GM10847 (cell line): ENCODE measurements around the gene UPK1A.

ENCODE experiments used
- POLR2A ChIP-seq: IDR thresholded peaks from 2 replicates; pipeline ENCODE4 v1.6.1; 2011; ENCODE audit not compliant: insufficient read length; ENCODE audit errors: extremely low read depth

UPK1A gene

DNA sequence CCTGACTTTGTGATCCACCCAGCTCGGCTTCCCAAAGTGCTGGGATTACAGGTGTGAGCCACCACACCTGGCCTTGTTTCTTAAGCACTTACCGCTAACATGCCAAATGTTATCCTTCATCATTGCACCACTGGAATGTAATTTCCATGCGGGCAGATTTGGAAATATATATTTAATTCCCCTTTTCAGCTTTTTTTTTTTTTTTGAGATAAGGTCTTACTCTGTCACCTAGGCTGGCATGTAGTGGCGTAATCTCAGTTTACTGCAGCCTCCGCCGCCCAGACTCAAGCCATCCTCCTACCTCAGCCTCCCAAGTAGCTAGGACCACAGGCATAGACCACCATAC is 4.3 kb upstream of the UPK1A start:
- no peak for TF ChIP-seq POLR2A

DNA sequence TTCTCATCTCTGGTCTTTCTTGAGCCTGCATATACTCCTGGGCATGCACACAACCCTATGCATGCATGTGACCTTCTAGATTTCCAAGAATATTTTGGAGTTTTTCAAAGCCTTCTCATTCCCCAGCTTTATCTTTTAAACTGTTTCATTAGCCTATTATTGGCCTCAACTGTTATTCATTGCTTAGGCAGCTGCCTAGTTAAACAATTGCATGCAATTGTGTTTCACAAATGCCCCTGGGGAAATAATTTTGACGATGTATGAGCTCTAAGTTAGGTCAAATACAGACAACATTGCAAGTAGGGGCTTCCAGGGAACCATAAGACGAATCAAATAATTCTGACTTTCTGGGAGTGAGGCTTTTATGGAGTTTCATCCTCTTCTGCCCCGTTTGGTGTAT is 2.3 kb upstream of the UPK1A start:
- TF ChIP-seq POLR2A: no peak

DNA sequence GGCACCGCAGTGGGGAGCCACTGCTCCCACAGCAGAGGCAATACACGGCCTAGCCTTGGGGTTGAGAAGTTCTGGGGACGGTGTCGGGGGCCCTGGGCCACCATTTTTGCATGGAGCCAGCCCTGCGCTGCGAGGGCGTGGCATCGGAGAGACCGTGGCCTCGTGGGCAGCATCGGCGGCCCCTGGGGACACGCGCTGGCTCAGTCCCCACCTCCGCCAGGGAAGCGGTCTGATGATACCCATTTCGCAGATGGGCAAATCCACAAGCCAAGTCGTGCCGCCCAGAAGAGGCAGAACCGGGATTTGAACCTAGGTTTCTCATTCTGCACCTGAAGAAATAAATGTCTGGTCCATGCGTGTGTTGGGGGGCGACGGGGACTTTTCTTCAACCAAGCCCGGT is 1.2 kb upstream of the UPK1A start:
- TF ChIP-seq POLR2A: no peak

DNA sequence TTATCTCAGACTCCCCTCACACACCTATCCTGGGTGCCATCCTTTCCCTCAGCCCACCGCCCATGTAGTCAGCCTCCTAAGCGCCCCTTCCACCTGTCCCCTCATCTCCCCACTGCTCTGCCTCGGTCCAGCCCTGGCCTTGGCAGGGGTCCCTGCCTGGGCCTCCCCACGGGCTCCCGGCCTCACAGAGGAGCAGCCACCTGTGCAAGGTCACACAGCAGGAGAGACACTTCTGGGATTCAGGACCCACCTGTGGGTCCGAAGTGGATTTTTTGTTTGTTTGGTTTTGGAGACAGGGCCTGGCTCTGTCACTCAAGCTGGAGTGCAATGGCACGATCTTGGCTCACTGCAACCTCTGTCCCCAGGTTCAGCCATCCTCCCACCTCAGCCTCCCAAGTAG is 713 bp upstream of the UPK1A start:
- no peak for TF ChIP-seq POLR2A

DNA sequence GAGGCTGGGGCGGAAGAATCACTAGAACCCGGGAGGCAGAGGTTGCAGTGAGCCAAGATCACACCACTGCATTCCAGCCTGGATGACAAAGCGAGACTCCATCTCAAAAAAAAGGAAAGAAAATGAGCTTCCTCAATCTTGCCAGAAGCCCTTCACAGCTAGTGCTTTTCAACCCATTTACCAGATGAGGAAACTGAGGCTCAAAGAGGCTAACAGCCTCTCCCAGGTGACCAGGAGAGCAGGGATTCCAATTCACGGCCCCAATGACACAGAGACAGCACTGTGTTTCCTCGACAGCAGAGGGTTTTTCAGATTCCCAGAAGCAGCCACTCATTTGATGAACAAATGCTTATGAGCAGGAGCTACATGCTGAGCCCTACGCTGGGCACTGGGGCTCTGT is 3.2 kb downstream of the UPK1A start:
- TF ChIP-seq POLR2A: no peak

DNA sequence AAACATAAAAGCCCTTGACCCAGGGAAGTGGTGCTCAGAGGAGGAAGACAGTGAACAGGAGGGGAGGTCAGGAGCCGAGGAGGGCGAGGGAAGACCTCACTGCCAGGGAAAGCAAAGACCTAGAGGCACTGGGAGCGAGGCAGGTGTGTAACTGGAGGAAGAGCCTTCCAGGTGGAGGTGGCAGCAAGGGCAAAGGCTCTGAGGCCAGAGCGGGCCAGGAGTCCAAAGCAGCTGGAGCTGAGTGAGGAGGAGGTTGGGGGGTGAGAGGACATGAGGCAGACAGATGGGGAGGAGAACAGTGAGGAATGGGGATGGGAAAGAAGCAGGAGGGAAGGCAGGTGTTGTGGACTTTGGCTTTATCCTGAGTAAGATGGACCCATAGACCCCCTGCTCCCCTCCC is 3.7 kb downstream of the UPK1A start:
- TF ChIP-seq POLR2A: no peak

DNA sequence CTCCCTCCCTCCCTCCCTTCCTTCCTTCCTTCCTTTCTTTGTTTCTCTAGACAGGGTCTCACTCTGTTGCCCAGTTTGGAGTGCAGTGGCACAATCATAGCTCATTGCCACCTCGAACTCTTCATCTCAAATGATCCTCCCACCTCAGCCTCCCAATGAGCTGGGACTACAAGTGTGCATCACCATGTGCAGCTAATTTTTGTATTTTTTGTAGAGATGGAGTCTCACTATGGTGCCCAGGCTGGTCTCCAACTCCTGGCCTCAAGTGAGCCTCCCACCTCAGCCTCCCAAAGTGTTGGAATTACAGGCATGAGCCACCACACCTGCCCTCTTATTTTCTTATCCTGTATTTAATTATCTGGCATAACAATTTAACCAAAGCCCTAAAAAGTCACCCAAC is 4.4 kb downstream of the UPK1A start:
- no peak for TF ChIP-seq POLR2A

DNA sequence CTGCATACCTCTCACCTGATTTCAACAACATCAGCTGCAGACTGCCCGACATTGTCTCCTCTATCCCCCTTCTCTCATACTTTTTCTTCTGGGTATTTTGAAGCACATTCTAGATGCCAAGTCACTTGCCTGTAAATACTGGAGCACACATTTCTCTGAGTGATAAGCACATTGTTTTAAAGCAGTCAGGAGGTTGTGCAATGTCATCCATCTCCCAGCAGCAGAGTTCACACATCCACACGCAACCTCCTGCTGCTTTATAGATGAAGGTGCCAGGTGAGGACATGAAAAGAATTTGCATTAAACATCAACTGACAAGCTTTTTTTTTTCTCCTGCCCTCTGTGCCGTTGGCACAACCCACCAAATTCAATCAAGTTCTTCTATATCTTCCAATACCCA is 5.5 kb downstream of the UPK1A start:
- TF ChIP-seq POLR2A: no peak

DNA sequence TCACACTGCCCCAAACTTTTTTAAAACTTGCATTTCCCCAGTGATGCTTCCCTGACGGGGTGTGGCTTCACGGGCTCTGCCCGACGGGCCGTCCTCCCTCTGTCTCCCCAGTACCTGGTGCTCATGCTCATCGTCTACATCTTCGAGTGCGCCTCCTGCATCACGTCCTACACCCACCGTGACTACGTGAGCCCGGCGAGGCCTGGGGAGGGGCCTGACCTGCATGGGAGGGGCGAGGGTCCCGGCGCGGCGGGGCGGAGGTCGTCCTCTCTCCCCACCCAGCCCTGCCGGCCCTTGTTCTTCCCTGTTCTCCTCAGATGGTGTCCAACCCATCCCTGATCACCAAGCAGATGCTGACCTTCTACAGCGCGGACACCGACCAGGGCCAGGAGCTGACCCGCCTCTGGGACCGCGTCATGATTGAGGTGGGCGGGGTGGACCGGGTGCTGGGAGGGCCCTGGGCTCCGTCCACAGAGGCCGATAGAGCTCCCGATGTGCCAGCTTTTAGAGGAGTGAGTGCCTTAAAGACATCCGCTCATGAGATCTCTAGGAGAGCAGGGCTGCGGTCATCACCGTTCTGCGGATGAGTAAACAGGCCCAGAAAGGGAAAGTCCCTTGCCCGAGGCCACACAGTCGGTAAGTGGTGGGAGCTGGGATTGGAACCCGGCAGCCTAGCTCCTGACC is 6.9 kb downstream of the UPK1A start:
- no peak for TF ChIP-seq POLR2A

DNA sequence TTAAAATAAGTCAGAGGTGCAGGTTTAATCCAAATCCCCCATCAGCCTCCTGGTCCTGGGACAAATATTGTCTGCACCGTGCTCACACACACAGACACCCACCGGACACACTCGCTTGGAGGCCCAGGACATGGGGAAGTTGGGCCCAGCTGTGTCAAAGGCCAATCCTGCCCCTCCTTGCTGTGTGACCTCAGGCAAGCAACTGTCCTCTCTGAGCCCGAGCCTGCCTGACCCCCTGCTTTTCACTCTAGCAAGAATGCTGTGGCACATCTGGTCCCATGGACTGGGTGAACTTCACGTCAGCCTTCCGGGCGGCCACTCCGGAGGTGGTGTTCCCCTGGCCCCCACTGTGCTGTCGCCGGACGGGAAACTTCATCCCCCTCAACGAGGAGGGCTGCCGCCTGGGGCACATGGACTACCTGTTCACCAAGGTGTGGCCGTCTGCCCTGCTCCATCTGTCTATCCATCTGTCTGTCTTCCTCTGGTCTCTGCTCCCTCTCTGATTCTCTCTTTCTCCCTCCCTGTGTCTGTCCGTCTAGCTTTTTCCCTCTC is 9.3 kb downstream of the UPK1A start:
- TF ChIP-seq POLR2A: no peak

DNA sequence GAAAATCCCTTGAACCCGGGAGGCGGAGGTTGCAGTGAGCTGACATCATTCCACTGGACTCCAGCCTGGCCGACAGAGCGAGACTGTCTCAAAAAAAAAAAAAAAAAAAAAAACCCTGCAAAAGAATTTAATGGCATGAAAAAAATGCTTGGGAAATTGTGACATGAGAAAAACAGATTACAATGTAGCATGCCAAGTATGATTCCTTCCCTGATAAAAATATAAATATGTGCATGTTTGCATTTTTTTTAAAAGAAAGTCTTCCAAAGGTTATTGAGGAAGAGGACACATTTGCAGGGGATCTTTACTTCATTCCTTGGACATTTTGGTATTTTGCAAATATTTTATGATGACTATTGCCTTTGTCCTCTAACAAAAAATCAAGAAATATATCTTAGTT is 23.5 kb downstream of the UPK1A start:
- no peak for TF ChIP-seq POLR2A

DNA sequence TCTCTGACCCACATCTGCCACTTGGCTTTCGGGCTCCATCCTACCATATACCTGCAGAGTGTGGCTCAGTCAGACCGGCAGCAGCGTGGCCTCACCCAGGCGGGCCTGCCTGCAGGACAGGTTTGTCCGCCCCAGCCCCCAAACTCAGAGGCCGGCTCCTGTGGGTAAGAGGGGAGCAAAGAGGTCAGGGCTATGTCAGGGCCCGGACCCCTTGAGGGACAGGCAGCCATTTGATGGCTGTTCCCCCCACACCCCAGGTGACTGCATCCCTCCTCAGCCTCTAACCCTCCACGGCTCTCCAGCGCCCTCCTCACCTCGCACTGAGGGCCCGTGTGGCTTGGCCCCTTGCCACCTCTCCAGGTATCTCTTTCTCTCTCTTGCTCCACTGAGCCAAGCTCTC is 25.7 kb downstream of the UPK1A start:
- TF ChIP-seq POLR2A: no peak

DNA sequence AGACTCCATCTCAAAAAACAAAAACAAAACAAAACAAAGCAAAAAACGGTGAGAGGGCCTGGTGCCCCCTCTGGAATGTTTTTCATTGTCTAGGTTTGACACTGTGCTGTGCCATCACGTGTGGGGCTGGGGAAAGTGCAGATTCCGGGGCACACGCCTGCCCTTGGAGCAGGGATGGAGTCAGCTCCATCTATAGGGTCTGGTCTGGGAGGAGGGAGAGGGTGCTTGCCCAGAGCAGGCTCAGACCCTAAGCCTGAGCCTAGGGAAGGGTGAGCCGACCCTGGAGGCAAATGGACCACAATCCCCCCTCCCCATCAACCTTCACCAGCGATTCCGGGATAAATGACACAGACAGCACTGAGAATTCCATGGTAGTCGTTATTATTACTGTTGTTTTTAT is 27.1 kb downstream of the UPK1A start:
- no peak for TF ChIP-seq POLR2A

DNA sequence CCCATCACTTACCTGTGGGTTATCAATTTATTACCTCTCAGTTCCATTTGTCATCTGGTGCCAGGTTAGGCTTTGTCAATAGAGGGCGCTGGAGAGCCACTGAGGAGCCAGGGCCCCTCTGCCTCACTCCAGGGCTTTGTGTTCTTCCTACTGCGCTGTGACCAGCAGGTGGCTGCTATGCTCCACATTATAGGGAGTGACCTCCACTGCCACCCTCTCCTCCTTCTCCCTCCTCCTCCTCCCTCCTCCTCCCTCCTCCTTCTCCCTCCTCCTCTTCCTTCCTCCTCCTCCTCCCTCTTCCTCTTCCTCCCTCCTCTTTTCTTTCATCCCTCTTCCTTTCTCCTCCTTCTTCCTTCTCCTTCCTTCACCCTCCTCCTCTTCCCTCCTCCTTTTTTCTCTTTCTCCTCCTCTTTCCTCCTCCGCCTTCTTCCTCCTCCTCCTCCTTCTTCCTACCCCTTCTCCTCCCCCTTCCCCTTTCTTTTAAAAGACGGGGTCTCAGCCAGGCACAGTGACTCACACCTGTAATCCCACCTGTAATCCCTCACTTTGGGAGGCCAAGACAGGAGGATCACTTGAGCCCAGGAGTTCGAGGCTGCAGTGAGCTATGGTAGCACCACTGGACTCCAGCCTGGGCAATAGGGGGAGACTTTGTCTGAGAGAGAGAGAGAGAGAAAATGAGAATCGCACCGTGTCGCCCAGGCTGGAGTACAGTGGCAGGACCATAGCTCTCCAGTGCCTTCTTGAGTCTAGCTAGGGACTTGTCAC is 27.7 kb downstream of the UPK1A start:
- TF ChIP-seq POLR2A: no peak

DNA sequence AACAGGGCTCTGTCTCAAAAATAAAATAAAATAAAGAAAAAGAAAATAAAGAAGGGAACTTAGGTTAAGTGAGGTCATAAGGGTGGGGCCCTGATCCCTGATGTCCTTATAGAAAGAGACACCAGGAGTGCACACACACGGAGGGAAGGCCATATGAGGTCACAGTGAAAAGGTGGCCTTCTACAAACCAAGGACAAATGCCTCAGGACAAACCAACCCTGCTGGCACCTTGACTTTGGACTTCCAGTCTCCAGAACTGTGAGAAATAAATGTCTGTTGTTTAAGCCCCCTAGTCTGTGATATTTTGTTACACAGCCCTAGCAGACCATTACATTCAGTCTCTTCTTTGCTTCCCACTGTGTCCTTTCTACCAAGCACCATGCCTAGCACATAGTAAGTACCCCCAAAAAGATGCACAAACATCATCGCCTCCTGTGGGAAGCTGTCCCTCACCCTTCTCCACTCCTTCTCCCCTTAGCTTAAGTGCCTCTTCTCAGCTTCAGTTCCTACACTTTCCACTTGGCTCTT is 29.6 kb downstream of the UPK1A start:
- no peak for TF ChIP-seq POLR2A

DNA sequence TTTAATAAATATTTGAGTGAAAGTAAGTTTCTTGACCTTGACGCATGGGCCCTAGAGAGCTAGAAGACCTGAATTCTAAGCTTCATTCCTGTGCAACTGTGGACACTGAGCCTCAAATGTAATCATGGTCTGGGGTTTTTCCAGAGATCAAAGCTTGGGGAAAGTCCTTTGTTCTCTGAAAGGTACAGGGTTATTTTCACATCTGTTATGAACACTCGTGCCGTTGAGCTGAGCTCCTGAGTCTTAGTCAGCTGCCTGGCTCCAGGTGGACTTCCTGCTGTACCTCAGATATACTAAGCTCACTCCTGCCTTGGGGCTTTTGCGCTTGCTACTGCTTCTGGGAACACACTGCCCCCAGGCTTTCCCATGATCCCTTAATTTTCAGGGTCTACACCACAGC is 30.5 kb downstream of the UPK1A start:
- TF ChIP-seq POLR2A: no peak
